GM12872 (cell line): ENCODE results near the gene AJAP1.
A peak's percentile ranks its signal among the peaks of the same experiment; 100 is the strongest.

Experiments used
- CTCF ChIP-seq: IDR thresholded peaks from 3 replicates; pipeline ENCODE4 v1.5.1; 2011; ENCODE audit warnings: low read depth, mild to moderate bottlenecking, low read length, moderate library complexity; ENCODE audit not compliant: insufficient read depth

AJAP1 gene

GRCh38 chr1:4655674-4656532 is 1.5 kb downstream of the AJAP1 start:
- peak; percentile 58 for TF ChIP-seq CTCF

GRCh38 chr1:4656533-4657140 is 2.2 kb downstream of the AJAP1 start:
- no peak for TF ChIP-seq CTCF

- TF ChIP-seq CTCF, result no peak
These were observed 2.9 kb downstream of the AJAP1 start for GRCh38 chr1:4657244-4657789.

GRCh38 chr1:4657960-4658541 is 3.6 kb downstream of the AJAP1 start:
- TF ChIP-seq CTCF, result no peak

- TF ChIP-seq CTCF, result no peak
These were observed 4.5 kb downstream of the AJAP1 start for GRCh38 chr1:4658643-4659628.

- no peak for TF ChIP-seq CTCF
These were observed 6.6 kb downstream of the AJAP1 start for GRCh38 chr1:4660917-4661594.
